HG03354 (cell line): ENCODE data around the gene SNRNP70.
"Not testable (repeated sequence)": the region's sequence is repeated elsewhere in the genome, so short reads cannot be mapped to it uniquely, and the experiment has no call there.

Source experiments
- ATAC-seq: cut with Tn5 transposase; IDR thresholded peaks from one replicate; pipeline ENCODE4 v1.9.1; 2021; ENCODE audit warnings: mild to moderate bottlenecking; ENCODE audit not compliant: unreplicated experiment, poor library complexity, severe bottlenecking

Gene SNRNP70, protein sequence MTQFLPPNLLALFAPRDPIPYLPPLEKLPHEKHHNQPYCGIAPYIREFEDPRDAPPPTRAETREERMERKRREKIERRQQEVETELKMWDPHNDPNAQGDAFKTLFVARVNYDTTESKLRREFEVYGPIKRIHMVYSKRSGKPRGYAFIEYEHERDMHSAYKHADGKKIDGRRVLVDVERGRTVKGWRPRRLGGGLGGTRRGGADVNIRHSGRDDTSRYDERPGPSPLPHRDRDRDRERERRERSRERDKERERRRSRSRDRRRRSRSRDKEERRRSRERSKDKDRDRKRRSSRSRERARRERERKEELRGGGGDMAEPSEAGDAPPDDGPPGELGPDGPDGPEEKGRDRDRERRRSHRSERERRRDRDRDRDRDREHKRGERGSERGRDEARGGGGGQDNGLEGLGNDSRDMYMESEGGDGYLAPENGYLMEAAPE

DNA sequence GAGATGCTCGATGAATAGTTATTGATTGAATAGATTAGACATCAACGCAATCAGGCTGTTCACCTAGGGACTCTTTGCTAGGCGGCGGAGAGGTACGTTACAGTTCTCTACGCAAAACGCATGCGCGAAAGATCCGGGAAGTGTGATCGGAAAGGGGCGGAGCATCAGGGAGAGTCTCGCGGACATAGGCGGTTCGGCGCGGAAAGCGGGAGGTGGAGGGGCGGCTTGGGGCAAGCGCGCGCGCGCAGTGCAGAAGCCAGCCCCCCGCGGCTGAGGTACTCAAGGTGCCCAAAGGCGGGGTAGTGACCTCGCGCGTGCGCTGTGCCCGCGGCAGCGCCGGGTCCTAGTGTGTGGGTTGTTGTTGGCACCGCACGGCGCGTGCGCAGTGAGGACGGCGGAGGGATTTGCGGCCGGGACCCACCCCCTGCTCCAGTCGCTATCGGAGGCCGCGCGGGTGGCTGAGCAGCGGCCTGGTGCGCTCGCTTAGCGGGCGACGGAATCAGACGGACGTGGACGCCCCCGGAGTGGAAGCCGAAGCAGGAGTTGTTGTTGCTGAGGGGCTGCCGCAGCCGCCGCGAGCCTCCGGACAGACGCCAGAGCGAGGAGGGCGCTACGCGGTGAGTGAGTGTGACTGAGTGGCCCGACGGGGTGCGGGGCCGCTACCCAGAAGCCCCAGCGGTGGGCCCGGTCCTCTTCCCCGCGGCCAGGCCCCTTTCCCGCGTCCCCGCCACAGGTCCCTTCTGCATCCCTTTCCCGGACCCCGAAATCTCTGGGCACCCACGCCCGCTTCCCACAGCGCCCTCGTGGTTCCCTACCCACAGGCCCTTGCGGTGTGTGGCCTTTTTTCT lies at the start of gene SNRNP70:
Gene SNRNP70, plus strand, starts transcription at position 432 of the 848 bp plus-strand sequence. CDS start 964 bp downstream, outside the sequence.
- peak; percentile 85 for ATAC-seq

DNA sequence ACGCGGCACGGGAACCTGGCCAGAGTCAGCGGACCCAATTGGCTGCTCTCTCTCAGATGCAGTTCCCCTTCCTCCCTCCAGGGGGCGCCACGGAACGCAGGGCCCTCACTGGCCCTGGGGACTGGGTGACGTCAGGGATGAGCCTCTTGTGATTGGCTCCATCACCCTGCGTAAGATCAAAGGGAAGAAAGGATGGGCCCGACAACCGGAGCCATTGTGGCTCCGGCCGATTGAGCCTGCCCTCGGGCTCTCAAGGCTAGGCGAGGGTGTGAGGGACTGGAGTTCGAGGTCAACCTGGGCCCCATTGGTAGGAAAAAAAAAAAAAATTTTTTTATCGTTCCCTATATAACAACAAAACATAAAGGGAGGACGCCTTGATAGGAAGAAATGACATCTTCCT lies 48.4 kb upstream of the SNRNP70 start, which contains the start of gene CGB1:
Gene CGB1, minus strand, starts transcription at position 81 of the 400 bp plus-strand sequence. CDS start 184 bp downstream, outside the sequence.
- not testable (repeated sequence) for ATAC-seq

DNA sequence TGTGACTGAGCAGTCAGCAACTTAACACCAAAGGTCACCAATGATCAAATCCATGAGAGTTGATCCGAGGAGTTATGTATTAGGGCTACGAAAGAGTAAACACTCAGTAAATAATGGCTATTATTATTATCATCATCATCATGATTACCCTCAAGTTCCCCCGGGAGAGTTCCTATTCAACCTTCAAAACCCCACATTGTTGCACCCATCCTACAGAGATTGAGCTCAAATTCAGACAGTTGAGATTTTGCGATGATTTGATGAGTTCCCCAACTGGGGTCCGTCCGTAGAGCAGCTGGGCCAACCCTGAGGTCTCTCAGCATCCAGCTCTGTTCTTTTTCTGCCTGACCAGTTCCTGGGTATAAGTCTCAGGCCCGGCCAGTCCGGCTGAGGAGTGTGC lies 47.1 kb upstream of the SNRNP70 start:
- not testable (repeated sequence) for ATAC-seq

DNA sequence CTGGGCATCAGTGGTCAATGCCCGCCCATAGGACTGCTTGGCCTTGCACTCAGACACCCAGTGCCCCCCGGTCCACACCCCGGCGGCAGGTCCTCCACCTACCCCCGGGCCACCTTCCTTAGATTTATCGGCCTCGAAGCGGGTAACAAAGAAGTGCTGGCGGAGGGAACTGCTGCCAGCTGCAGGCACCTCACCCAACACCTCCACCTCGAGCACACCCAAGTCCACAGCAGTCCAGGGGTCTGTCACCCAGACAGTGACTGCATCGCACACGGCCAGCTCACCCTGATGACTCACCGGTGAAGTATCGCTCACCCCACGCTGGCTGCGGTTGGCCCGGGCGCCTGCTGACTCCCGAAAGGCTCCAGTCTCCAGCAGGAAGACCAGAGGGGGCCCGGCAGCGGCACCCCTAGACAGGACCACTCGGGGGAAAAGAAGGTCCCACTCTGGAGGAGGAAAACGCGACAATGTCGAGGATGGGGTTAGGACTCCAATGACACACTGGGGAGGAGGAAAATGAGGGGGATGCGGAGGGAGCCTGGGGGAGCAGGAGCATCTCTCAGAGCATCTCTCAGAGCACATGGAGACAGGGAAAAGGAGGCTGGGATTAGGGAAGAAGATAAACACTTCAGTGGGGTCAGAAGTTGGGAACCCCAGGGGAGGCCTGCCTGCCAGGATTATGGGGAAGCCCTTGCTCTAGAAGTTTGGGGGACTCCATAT lies 46.5 kb upstream of the SNRNP70 start:
- not testable (repeated sequence) for ATAC-seq

DNA sequence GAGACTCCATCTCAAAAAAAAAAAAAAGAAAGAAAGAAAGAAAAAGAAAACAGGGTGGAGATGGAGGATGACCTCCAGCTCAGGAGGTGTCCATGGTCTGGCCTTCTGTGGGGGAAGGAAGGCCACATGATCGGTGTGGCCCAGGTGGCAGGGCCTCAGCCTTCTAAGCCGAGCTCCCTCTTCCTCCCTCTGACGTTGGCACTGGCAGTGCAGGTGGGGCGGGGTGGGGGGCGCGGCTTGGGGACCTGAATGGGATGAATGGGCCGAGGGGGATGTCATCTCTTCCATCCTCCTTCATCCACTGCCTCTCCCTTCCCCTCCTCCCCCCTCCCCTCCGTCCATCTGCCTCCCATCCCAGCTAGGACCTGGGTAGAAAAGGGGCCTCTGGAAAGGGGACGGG lies 45.5 kb upstream of the SNRNP70 start:
- ATAC-seq: not testable (repeated sequence)

DNA sequence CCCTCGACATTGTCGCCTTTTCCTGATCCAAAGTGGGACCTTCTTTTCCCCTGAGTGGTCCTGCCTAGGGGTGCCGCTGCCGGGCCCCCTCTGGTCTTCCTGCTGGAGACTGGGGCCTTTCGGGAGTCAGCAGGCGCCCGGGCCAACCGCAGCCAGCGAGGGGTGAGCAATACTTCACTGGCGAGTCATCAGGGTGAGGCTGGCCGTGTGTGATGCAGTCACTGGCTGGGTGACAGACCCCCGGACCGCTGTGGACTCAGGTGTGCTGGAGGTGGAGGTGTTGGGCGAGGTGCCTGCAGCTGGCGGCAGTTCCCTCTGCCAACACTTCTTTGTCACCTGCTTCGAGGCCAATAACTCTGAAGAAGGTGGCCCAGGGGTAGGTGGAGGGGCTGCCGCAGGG lies 43.1 kb upstream of the SNRNP70 start:
- ATAC-seq: no peak

DNA sequence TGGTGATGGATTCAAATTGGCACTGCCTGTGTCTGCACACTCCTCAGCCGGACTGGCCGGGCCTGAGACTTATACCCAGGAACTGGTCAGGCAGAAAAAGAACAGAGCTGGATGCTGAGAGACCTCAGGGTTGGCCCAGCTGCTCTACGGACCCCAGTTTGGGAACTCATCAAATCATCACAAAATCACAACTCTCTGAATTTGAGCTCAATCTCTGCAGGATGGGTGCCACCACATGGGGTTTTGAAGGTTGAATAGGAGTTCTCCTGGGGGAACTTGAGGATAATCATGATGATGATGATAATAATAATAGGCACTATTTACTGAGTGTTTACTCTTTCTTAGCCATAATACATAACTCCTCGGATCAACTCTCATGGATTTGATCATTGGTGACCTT lies 42.6 kb upstream of the SNRNP70 start:
- ATAC-seq: not testable (repeated sequence)

DNA sequence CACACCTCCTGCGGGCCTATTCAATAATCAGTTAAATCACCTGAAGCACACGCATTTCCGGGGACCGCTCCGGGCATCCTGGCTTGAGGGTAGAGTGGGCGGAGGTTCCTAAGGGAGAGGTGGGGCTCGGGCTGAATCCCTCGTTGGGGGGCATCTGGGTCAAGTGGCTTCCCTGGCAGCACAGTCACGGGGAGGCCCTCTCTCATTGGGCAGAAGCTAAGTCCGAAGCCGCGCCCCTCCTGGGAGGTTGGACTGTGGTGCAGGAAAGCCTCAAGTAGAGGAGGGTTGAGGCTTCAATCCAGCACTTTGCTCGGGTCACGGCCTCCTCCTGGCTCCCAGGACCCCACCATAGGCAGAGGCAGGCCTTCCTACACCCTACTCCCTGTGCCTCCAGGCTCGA lies 41.7 kb upstream of the SNRNP70 start, which contains the start of gene CGB5:
Gene CGB5, plus strand, starts transcription at position 301 of the 400 bp plus-strand sequence. CDS start 362 bp downstream, outside the sequence.
- not testable (repeated sequence) for ATAC-seq

DNA sequence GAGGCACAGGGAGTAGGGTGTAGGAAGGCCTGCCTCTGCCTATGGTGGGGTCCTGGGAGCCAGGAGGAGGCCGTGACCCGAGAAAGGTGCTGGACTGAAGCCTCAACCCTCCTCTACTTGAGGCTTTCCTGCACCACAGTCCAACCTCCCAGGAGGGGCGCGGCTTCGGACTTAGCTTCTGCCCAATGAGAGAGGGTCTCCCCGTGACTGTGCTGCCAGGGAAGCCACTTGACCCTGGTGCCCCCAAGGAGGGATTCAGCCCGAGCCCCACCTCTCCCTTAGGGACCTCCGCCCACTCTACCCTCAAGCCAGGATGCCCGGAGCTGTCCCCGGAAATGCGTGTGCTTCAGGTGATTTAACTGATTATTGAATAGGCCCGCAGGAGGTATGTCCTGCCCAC lies 36.2 kb upstream of the SNRNP70 start, which contains the start of gene CGB8:
Gene CGB8, minus strand, starts transcription at position 101 of the 400 bp plus-strand sequence. CDS start 372 bp downstream, outside the sequence.
- ATAC-seq: not testable (repeated sequence)

DNA sequence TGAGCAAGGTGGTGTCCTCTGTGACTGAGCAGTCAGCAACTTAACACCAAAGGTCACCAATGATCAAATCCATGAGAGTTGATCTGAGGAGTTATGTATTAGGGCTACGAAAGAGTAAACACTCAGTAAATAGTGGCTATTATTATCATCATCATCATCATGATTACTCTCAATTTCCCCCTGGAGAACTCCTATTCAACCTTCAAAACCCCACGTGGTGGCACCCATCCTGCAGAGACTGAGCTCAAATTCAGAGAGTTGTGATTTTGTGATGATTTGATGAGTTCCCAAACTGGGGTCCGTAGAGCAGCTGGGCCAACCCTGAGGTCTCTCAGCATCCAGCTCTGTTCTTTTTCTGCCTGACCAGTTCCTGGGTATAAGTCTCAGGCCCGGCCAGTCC lies 35.4 kb upstream of the SNRNP70 start:
- not testable (repeated sequence) for ATAC-seq

DNA sequence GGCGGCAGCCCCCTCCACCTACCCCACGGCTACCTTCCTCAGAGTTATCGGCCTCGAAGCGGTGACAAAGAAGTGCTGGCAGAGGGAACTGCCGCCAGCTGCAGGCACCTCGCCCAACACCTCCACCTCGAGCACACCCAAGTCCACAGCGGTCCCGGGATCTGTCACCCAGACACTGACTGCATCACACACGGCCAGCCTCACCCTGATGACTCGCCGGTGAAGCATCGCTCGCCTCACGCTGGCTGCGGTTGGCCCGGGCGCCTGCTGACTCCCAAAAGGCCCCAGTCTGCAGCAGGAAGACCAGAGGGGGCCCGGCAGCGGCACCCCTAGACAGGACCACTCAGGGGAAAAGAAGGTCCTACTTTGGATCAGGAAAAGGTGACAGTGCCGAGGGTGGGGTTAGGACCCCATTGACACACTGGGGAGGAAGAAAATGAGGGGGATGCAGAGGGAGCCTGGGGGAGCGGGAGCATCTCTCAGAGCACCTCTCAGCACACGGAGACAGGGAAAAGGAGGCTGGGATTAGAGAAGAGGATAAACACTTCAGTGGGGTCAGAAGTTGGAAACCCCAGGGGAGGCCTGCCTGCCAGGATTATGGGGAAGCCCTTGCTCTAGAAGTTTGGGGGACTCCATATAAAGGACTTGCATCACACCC lies 34.7 kb upstream of the SNRNP70 start:
- ATAC-seq: not testable (repeated sequence)

DNA sequence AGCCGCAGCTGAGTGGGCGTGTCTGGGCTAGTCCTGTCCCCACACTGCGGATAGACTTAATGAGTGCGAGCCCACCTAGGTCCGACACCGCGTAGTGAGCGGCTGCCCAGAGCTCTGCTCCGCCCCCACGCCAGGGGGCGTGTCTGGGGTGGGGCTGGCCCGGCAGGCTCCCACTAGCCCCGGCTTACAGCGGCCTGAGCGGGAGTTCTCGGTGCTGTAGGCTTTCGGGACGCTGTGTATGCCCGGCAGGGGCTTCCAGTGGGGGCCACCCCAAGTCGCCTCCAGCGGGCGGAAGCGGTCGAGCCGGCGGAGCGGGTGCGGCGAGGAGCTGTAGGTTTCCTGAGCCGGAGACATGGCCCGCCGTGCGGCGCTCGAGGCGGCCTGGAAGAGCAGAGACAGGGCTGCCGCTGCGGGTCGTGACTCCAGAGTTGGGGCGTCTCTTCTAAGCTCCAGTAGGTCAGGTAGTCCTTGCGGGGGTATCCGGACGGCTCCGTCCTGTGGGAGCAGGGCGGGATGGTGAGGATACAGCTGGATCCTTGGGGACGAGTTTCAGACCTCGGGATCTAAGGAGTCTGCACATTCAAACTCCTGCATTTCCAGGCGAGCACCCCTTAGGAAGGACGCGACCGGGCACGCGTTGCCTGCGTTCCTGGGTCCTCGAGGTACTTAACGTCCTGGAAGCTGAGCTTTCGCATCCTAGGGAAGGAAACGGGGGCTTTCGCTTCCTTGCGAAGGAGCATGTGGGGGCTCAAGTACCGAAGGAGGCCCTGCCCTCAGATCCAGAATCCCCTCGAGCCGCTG lies 28.9 kb upstream of the SNRNP70 start:
- ATAC-seq: no peak

DNA sequence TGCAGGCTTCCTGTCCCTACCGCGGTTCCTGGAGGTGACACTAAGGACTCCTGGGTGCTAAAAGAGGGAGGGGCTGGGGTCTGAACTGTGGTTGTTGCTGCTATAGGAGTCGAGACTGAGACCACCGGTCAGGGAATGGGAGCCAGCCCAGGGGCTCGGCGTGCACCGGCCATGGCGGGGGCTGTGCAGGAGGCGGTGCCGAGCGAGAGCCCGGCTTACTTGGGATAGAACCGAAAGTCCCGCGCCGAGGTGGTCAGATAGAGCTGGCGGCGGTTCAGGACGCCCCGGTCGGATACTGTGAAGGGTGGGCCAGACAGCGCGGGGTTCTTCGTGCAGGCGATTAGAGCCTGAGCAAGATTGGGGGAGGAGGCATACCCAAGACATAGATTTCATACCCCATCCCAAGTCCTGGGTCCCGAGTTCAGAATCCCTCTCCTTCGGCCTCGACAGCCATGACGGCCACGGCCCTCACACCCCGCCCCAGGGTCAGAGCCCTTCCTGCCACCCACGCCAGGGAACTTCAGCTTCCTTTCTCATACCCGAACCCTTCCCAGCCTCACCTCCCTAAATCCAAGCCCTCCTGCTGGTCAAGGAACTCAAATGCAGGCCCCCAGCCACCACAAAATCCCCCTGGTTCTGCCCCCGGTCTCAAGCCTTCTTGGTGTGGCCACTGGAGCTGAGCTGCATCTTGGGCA lies 28.2 kb upstream of the SNRNP70 start:
- ATAC-seq: not testable (repeated sequence)

DNA sequence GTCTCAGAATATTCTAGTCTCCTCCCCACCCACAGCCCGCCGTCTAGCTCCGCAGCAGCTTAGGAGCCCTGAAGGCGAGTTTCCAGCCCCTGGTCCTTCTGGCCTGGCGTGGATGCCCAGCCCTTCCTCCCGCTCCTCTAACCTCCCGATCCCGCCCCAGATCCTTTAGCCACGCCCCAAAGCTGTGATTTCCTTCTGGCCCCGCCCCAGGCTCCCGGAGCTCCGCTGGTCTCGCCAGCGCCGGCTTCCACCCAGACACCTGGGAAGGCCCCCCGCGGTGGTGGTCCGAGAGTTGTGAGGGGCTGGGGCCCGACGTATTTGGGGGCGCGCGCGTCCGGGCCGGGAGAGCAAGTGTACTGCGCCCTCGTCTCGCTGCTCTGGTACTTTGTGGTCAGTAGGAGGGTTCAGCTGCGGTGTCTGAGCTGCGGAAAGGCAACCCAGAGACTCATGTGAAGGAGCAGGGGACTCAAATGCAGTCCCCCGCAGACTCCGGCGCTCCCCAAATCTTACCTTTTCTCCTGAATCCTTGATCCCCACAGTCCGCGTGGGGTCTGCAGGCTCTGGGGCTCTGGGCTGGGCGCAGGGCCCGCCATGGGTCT lies 27.5 kb upstream of the SNRNP70 start, which contains the start of gene CGB7:
Gene CGB7, minus strand, starts transcription at position 114 of the 599 bp plus-strand sequence. CDS start 2,374 bp downstream, outside the sequence.
- no peak for ATAC-seq

DNA sequence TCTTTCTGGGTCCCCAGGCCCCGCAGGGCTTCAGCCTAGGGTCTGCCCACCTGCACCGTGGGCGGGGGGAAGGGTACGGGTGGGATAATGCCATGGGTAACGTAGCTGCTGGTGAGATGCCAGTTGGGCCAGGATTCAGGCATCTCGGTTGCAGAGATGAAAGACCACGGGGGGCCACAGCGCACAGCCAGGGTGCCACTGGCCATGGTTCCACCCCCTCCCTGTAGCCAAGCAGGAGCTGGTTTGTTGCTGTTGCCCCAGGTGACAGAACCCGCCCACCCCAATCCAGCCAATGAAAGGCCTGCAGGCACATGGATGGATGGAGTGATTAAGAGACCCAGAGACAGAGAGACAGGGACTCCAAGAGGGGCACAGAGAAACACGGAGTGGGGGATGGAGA lies 26.7 kb upstream of the SNRNP70 start:
- no peak for ATAC-seq

DNA sequence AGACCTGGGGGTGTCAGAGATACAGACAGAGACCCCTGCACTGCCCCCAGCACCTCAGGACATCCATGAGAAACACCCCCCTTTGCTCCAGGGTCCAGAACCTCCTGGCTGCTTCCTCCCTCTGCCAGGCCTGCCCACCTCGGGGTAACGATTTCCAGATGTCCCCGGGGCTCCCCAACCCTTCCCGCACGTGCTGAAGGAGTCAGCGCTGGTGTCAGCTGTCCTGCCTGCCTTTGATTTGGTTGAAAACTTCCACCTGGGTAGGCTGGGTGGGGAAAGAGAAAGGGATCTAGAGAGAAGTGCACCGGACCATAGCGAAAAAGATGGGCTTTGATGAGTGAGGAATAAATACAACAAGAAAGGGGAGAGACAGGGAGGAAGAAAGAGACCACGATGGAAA lies 26.2 kb upstream of the SNRNP70 start:
- ATAC-seq: no peak

DNA sequence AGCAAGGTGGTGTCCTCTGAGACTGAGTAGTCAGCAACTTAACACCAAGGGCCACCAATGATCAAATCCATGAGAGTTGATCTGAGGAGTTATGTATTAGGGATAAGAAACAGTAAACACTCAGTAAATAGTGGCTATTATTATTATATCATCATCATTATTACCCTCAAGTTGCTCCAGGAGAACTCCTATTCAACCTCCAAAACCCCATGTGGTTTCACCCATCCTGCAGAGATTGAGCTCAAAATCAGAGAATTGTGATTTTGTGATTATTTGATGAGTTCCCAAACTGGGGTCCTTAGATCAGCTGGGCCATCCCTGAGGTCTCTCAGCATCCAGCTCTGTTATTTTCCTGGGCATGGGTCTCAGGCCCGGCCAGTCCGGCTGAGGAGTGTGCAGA lies 24.3 kb upstream of the SNRNP70 start:
- ATAC-seq: no peak
